NCI-H128 (cell line): ENCODE data around the gene PROM1.

Experiments
- DNase-seq: peaks from one replicate; lab custom pipeline; 2025; ENCODE audit not compliant: unreplicated experiment; lab: John Stamatoyannopoulos, UW

The PROM1 gene

DNA sequence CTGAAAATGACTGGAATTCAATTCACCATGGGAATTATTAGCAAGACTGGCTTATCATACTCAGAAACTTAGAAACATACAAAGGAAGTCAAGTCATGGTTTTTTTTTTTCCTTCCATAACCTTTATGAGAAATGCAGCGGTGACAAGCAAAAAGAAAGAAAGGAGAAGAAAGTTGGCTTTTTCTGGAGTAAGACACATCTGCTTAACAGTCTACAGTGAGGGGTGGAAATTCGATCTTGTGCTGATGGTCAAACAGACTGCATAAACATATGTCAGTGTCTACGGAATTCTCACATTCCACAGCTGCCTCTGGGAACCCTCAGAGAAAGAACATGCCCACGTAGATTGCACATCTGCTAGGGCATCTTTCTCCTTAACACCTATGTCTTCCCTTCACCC, 54.6 kb downstream of the PROM1 start:
- DNase-seq = no peak

DNA sequence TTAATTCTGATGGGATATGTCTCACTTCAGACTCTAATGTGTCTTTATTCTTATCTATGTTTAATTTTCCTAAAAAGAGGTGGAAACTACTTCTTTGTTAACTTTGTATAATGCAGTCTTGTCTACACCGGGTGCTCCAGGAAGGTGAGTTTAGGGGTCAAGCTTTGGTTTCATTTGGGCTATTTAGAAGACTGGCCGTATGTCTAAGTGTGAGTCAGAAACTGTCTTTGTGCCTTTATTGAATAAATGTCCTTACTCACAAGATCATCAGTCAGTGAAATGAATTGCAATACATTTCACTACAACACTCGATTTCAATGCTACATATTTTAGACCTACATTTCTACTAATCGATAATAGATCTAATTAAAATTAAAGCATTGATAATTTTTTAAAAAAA, 56.2 kb downstream of the PROM1 start:
- no peak for DNase-seq

DNA sequence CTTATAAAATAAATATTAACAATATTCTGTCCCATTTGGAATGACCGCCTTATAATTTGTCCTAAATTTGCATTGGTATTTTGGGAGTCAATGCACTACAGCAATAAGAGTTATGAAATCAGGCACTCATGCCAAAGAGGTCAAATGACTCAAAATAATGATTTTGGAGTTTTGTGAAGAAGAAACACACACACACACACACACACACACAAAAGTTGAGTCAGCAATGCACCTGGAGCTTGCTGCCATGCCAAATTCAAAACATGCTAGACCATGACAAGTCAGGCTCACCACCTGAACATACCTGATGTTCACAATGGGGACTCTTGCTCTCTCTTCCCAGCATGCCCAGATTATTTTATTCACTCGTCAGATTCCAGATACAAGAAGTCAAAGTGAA, 56.7 kb downstream of the PROM1 start:
- no peak for DNase-seq

DNA sequence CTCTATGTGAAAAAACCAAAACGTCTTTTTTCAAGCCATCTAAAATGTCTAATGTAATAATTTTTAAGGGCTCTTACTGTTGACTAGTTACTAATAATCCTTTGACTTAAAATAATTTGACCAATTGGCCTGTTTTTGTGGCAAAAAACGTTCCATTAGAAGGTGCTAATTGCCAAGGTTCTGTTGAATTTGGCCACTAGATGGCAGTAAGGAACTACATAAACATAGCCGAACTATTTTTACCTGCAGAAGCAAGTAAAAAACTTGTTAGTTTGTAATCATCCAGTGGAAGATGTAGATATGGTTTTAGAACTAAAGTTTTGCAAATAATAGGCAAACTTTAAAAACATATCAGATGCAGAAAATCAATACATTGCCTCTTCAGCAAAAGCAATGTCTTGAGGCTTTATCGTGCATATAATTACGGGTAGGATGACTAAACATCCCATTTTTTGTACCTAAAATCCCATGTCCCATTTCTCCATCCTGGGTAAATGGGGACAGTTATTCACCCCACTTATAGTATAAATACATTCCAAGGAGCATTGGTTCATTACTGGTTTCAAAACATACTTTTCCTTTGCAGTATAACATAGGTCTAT, 57.6 kb downstream of the PROM1 start:
- peak; percentile 5 for DNase-seq

DNA sequence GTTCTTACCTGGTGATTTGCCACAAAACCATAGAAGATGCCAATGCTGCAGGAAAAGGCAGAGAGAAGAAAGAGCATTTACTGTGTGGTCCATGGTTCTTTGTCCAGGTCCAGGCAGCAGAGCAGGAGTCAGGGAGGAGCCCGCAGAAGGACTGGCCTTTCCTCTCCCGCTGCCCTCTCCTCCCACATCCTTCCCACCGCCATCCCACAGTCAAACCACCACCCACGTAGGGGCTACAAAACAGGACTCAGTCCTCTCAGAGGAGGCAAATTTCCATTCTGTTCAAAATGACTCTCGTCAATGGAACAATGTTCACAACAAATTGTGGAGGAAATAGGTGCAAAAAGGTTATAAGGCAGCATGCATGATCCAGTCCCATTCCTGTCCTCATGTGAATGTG, 58.6 kb downstream of the PROM1 start:
- DNase-seq = no peak

DNA sequence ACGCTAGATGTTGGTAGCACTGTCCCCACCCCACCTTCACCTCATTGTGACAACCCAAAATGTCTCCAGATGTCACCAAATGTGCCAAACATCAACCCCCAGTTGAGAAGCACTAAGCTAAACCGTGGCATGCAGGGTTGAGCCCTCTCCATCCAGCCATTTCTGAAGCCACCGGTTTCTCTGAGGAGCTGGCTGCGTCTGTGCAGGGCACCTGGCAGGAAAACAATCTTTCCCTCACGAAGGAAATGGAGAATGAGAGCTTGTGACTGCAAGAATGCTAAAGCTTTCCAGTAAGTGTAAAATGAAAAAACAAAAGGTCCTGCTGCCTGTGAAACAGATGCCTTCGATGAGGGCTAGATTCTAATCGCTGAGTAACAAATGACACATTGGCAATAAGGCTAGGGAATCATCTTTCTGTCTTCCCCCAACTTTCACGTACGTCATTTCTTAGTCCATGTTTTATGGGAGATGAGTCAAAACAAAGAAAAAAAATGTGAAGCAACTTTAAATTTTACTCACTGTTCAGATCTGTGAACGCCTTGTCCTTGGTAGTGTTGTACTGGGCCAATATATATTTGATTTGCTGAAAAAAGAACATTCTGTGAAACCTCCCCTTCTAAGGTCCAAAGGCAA, 59.9 kb downstream of the PROM1 start:
- no peak for DNase-seq

DNA sequence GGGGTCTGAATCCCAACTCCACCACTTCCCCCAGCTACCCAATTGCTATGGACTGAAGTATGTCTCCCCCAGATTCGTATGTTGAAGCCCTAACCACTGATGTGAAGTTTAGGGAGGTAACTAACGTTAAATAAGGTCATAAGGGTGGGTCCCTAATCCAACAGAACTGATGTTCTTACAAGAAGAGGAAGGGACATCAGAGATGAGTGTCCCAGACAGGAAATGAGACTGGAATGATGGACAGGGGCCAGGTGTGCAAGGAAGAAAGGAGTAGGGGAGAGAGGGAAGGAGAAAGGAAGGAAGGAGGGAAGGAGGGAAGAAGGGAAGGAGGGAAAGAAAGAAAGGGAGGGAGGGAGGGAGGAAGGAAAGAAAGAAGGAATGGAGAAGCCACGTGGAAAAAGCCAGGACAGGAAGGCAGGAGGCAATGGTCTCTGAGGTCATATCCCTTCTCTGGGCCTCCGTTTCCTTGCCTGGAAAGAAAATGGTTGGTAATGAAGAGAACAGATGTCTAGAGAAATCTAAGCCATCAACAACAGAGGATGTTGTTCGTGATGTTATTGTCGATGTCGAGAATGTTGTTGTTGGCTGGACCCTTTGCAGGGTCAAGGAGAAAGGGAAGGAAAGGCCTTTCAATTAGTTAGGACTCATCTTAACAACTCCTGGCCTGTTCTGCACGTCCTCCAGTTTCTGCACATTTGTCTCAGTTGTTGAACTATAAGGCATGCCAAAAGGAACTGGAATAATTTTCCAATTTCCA, 61.8 kb downstream of the PROM1 start:
- DNase-seq = no peak

DNA sequence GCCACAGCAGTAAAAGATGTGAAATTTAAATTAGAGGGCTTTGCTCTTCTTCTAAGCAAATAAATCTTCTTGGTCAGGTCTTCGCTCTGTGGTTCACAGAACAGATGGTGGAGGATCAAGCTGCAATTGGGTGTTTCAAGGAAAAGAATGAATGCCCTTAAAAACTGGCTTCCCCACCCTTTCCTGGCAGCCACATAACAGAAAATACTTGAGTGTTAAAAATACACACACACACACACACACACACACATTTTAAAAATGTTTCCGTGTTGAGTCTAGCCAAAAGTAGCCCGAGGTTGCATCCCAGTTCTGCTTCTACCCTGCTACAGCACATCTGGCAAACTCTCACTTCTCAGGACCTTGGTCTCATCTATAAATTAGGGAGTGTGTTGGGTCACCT, 64.2 kb downstream of the PROM1 start:
- DNase-seq = no peak

DNA sequence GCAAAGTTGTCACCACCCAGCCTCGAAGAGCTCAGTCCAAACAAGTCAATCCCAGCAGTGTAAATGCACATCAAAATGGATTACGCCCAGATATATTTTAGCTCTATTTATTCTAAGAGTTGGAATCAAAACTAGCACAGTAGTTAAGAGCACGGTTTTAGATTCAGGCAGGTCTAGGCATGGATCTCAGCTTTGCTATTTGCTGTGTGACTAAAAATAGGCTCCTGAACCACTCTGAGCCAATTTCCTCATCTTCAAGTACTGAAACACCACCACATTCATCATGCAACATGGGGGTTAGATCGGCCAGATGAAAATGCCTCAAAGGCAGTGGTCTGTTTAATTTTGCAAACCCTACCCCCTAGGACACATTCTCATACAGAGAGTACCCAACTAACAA, 65.0 kb downstream of the PROM1 start:
- DNase-seq = no peak

DNA sequence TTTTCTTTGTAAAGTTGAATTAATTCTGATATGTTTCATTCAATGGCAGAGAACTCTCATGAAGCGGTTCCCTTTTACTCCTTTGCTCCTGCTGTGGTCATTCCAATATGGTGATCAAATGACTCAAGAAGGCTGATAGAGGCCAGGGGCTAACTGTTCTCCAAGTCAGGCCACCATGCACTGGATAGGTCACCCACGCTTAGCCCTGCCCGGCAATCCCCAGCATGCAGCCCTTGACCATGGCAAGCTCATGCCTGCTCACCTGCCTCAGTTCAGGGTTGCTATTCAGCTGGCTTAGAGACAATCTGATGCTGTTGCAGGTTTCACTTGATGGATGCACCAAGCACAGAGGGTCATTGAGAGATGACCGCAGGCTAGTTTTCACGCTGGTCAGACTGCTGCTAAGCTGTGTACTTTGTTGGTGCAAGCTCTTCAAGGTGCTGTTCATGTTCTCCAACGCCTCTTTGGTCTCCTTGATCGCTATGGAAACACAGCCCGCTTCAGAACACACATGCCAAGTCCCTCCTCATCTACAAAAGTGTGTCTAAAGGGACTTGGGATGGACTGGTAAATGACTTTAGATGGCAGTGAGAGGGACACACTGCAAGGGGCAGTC, 65.7 kb downstream of the PROM1 start:
- DNase-seq = no peak

DNA sequence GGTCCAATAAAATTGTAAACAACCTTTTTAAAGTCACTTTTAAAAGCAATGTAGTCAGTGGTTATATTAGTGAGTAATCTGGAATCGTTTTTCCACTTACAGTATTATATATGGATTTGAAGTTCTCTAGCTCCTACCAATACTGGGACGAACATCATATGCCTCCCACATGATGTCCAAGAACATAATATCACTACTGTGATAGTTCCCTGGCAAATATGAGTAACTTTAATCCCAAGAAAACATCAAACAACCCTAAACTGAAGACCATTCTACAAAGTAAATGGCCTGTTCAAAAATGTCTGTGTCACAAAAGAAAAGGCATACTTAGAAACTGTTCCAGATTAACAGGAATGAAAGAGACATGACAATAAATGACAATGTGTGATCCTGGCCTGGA, 67.3 kb downstream of the PROM1 start:
- no peak for DNase-seq

DNA sequence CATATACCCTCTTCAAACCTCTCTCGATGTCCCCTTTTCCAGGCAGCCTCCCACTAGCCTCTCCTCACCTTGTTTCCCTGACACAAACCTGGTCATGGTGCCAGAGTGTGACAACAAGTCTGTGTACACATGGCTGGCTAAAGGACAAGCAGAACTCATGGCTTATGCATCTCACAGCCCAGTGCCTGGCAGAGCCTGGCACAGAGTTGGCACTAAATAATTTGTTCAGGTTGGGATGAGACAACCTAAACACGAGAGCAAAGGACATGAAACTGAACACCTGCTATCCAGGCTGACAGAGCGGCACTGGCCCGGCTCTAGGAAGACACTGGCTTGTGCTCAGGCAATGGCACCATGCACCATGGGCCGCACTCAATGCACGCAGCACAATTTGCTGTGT, 72.7 kb downstream of the PROM1 start:
- no peak for DNase-seq

DNA sequence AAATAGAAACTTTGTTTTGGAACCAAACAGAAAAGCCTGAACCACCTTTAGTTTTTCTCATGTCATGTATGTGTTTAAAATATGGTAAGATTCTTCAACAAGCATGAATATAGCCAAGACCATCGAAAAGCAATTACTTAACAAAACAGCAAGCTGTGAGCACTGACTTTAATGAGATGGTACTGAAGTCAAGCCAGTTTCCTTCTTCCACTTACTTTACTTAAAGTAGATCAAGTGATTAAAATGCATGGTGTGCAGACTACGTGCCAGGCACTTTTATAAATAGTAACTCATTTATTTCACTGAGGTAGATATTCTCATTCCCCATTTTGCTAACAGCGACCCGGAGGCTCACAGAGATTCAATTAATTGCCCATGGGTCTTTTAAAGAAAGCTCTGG, 74.7 kb downstream of the PROM1 start:
- no peak for DNase-seq

DNA sequence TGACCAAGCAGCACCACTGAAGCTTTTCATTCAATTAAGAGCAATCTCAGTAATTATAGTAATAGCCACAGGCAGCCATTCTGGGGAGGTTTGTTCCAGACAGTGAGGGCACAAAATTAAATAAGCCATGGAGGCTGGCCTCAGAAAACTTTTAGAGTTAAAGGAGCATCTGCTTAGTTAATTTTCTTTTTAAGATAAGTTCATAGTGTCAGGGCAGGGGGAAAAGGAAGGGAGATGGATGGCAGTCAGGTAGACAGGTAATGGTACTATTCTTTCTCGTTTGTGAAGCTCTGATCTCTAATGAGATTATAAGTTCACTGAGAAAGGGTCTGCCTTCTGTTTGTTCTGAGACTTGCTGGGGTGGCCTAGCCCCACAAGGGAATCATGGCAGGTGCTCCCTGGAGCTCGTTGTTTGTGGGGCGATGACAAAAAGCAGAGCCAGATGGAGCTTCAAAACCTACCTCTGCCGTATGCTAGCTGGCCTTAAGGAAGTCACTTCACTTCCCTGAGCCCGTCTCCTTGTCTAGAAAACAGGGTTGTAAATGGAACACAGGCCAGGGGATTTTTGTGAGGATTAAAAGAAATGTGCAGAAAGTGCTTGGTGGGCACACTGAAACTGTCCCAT, 76.2 kb downstream of the PROM1 start:
- no peak for DNase-seq

DNA sequence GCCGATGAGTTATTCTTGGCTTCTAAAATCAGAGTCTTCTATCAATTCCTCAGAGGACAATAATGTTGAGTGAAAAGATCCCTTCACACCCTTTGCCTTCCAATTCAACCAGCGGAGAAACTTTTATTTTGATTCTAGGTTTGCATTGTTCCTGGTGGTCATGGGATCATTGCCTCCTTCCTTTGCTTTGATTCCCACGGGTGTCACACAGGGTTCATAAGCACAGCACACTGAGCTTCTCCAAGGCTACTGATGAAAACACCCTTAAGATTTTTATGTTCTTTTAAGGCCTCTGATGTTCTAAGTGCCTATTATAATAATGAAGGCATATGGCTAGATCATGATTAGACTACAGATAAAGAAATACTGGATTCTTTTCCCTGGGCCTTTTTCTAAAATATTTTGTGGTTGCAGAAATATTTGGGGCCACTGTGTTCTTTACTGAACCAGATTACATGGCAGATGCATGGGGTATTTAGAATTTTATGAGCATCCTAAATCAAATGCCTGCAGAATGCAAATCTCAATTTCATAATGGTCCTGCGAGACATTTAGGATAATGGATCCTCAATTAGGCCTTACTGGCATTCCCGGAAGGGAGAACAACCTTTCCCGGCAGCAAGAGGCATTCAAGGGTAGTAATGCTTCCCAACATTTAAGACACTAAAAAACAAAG, 76.9 kb downstream of the PROM1 start:
- no peak for DNase-seq

DNA sequence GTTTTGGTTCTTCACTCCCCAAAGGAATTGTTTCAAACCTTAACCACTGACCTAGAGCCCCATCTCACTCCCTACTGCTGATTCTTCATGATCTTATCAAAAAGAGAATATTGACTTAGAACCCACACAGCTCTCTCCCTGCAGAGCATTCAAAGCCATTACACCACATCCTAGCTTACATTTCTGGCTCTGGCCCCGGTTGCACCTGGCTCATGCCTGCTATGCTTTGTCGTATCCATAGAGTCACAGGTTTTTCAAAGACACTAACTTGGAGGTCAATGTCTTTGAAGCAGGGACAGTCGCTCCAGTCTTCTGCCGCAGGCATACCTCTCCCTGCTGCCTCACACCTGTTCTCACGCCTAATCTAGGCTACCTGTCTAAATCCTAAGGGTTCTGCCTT, 78.1 kb downstream of the PROM1 start:
- no peak for DNase-seq

DNA sequence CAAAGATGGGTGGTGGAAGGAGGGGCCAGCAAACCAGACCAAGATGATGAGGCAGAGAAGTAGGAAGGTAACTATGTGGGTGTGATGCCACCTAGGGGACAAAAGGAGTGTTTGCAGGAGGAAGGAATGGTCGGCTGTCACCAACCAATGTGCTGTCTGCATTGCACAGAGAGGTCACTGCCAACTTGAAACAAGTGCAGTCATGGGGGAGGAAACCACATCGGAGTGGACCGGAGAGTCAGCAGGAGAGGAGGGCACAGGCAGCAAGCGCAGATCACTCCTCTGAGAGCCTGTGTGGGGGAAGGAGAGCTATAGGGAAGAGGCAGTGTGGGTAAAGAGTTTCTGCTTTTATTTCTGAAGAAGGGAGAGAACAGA, 82.4 kb downstream of the PROM1 start:
- no peak for DNase-seq

DNA sequence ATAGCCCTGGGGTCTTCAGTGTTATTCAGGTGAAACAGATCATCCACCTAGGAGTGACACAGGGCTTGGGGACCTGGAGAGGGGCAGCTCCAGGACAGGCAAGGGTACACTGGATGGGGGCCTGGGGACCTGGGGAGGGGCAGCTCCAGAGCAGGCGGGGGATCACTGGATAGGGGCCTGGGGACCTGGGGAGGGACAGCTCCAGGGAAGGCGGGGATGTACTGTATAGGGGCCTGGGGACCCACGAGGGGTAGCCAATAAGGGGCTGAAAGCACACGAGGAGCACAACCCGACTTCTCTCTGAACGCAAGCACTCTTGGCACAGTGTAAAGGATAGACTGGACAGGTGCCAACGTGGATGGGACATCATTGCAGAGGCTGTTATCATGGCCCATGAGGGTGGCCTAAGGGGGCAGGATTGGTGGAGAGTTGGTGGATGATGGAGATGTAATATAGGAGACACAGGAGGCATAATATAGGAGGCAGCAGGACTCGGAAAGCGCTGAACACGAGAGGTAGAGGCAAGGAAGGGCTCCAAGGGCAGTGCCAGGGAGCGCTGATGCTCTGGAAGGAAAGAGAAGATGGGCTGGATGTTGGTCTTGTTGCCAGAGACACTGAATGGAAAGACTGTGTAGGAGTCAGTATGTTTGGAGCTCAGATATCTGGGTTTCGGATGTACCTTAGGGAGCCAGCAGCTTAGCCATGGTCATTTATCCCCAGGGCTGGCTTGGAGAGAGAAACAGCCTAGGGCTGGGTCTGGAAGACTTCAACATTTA, 82.9 kb downstream of the PROM1 start:
- DNase-seq = no peak

DNA sequence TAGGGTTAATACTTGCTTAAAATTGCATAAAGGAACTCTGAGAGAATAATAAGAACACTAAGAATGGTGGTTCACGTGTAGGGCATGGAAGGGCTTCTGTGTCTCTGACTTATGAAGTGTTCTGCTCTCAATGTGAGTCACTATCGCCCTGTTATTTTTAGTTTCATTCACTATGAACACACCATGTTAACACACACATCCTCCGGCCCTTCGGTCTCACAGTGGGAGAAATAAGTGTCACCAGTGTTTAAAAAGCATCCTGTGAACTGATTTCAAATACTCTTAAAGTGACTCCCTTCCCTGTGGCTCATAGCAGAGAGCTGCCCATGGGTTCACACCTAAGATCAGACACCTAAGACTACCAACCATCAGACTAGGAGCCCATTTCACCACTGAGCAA, 87.0 kb downstream of the PROM1 start:
- DNase-seq = no peak

DNA sequence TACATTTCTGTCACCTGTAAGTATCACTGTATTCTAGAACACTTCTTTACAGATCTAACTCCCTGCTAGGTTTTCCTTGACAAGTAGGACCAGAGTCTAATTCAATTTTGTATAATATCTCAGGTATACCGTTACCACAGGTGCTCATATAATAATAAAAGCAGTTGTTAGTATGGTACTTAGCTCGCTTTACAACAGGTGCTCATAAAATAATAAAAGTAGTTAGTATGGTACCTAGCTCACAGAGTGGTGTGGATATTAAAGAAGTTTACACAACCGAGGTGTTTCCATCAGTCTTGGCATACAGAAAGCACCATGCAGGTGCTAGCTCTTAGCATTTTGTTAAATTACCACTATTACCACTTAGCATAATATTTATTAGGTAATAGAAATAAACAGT, 88.0 kb downstream of the PROM1 start:
- no peak for DNase-seq

DNA sequence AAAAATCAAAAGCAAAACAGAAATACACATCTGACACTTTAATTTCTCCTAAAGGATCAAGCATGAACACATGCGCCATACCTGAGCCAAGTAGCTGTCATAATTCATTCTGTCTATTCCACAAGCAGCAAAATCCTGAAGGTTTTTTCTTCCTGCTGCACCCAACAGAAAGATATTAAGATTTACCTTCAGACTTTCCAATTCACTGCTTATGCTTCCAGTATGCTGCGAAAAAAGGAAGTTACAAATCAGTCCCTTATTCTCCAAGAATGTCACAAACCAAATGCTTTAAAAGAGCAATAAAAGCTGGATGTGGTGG, 91.7 kb downstream of the PROM1 start:
- DNase-seq = no peak
